Loucy (cell line): ENCODE data around the gene GPC3.

ENCODE experiments used
- H2AFZ ChIP-seq: fragments of 200-600 bp; sonication (generic); 2 replicates; pipeline ENCODE4 v1.6.0; 2016; ENCODE audit warnings: antibody characterized with exemption, mild to moderate bottlenecking, low read length, moderate library complexity
- H3F3A ChIP-seq: fragments of 200-600 bp; 2 replicates; pipeline ENCODE4 v1.6.0; 2016; ENCODE audit warnings: antibody characterized with exemption, low read depth, mild to moderate bottlenecking
- H3K27me3 ChIP-seq: fragments of 200-600 bp; sonication (generic); 2 replicates; pipeline ENCODE4 v1.6.1; 2014; ENCODE audit warnings: low read length, mild to moderate bottlenecking; ENCODE audit not compliant: insufficient read depth, poor library complexity, severe bottlenecking
- H3K36me3 ChIP-seq: fragments of 200-600 bp; sonication (generic); 2 replicates; pipeline ENCODE4 v1.6.1; 2016; ENCODE audit warnings: low read length; ENCODE audit not compliant: insufficient read depth
- H3K4me1 ChIP-seq: fragments of 200-600 bp; sonication (generic); 2 replicates; pipeline ENCODE4 v1.5.1; 2014; ENCODE audit warnings: low read length, mild to moderate bottlenecking; ENCODE audit not compliant: insufficient read depth, poor library complexity, severe bottlenecking
- H3K4me2 ChIP-seq: fragments of 200-600 bp; sonication (generic); 2 replicates; pipeline ENCODE4 v1.6.0; 2014; ENCODE audit warnings: antibody characterized with exemption, low read length, low read depth, mild to moderate bottlenecking; ENCODE audit not compliant: poor library complexity, severe bottlenecking
- H3K4me3 ChIP-seq: fragments of 200-600 bp; sonication (generic); 2 replicates; pipeline ENCODE4 v1.5.1; 2014; ENCODE audit warnings: low read length, mild to moderate bottlenecking, mixed read lengths; ENCODE audit not compliant: poor library complexity, severe bottlenecking
- H3K79me2 ChIP-seq: fragments of 200-600 bp; sonication (generic); 2 replicates; pipeline ENCODE4 v1.6.1; 2014; ENCODE audit warnings: low read length; ENCODE audit not compliant: insufficient read depth
- H3K9ac ChIP-seq: fragments of 200-600 bp; sonication (generic); 2 replicates; pipeline ENCODE4 v1.6.0; 2014; ENCODE audit warnings: mild to moderate bottlenecking, low read depth, low read length, moderate library complexity; ENCODE audit not compliant: poor library complexity, severe bottlenecking
- H3K9me2 ChIP-seq: fragments of 200-600 bp; sonication (generic); replicated peaks from 2 replicates; pipeline ENCODE4 v1.6.1; 2016; ENCODE audit warnings: low read depth, low read length, mixed read lengths
- H3K9me3 ChIP-seq: fragments of 200-600 bp; sonication (generic); 2 replicates; pipeline ENCODE4 v1.6.1; 2014; ENCODE audit warnings: mild to moderate bottlenecking, antibody characterized with exemption, low read length, low read depth; ENCODE audit not compliant: insufficient read depth
- H4K20me1 ChIP-seq: fragments of 200-600 bp; sonication (generic); 2 replicates; pipeline ENCODE4 v1.6.0; 2014; ENCODE audit warnings: antibody characterized with exemption, low read length, mild to moderate bottlenecking; ENCODE audit not compliant: insufficient read depth, poor library complexity, severe bottlenecking
- CTCF ChIP-seq: fragments of 200-600 bp; sonication (generic); conservative IDR thresholded peaks from 2 replicates; pipeline ENCODE4 v1.5.1; 2014; ENCODE audit warnings: mild to moderate bottlenecking, antibody characterized with exemption, low read length
- EZH2phosphoT487 ChIP-seq: fragments of 200-600 bp; IDR thresholded peaks from 2 replicates; pipeline ENCODE4 v1.6.1; 2018; ENCODE audit warnings: antibody characterized with exemption, mild to moderate bottlenecking, moderate library complexity, borderline replicate concordance

Gene GPC3

DNA sequence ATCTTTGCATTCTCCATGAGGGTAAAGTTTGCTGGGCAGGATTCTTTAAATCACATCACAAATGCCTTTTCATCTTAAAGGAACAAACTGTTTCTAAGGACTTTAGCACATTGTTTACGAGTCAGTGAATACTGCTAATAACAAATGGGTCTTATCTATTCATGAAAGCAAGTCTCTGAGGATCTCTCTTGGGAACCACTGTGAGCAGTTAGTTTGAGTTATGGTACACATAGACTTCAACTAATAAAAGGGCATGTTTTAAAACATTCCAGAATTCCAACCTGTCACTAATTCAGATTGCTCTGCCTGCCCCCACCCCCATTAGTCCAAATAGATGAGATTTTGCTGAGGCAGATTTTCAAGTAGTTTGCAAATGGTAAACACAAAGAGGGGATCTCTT lies 22.3 kb upstream of the GPC3 start:
- Histone ChIP-seq H3K4me3 (no peak overlapping the region), H3K9ac (no peak overlapping the region), H3K36me3 (no peaks in the 10 kb centered on the region), H3K9me3 (no peaks in the 10 kb centered on the region), H3F3A (no peaks in the 10 kb centered on the region), H3K4me1 (peaks cover 6% of the 10 kb centered on the region), H2AFZ (no peak overlapping the region), H3K9me2 (no peaks in the 10 kb centered on the region), H3K79me2 (no peaks in the 10 kb centered on the region), H3K27me3 (no peaks in the 10 kb centered on the region), H4K20me1 (no peaks in the 10 kb centered on the region), H3K4me2 (no peak overlapping the region)
- TF ChIP-seq EZH2phosphoT487: no peak
- TF ChIP-seq CTCF: no peak

GRCh38 chrX:134006484-134007161 lies 21.2 kb upstream of the GPC3 start:
- Histone ChIP-seq H3K4me3 (no peak overlapping the region), H2AFZ (no peak overlapping the region), H3K27me3 (no peaks in the 10 kb centered on the region), H3K9ac (no peak overlapping the region), H3K9me2 (no peaks in the 10 kb centered on the region), H3K4me1 (peaks cover 6% of the 10 kb centered on the region), H3K4me2 (no peak overlapping the region), H3K9me3 (no peaks in the 10 kb centered on the region), H3F3A (no peaks in the 10 kb centered on the region), H4K20me1 (no peaks in the 10 kb centered on the region), H3K79me2 (no peaks in the 10 kb centered on the region), H3K36me3 (no peaks in the 10 kb centered on the region)
- TF ChIP-seq EZH2phosphoT487: no peak
- no peak for TF ChIP-seq CTCF

DNA sequence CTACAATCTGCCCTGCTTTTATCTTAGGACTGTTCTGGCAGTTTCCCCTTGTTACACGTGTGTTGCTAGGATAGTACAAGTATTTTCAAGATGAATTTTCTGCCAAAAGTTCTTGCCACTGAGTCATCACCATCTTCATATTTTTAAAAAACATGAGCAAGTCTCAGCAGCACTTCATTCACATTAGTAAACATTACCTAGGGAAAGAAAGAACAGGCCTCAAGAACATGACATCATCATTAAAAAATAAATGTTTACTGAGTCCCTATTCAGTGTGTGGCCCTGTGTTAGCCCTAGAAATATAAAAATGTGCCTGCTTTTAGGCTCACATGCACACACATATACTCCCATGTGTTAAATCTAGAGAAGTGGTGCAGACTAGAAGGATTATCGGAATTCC lies 18.7 kb upstream of the GPC3 start:
- Histone ChIP-seq H4K20me1 (no peaks in the 10 kb centered on the region), H3K4me1 (peaks cover 6% of the 10 kb centered on the region), H3K36me3 (no peaks in the 10 kb centered on the region), H3K4me2 (no peak overlapping the region), H3K9me2 (no peaks in the 10 kb centered on the region), H3F3A (no peaks in the 10 kb centered on the region), H3K9me3 (no peaks in the 10 kb centered on the region), H3K79me2 (no peaks in the 10 kb centered on the region), H3K27me3 (no peaks in the 10 kb centered on the region), H3K9ac (no peak overlapping the region), H2AFZ (no peak overlapping the region), H3K4me3 (no peak overlapping the region)
- TF ChIP-seq CTCF (no peak), EZH2phosphoT487 (no peak)
